Measurements from ENCODE around the gene IAH1.

The IAH1 gene

GRCh38 chr2:9527995-9528787 lies 53.8 kb downstream of the IAH1 start:
- Histone ChIP-seq H3K9me2 (replicated peaks; ENCODE audit: insufficient read depth, low read length) (no peaks in the 10 kb centered on the region), H3K9ac (ENCODE audit: low read length) (no peak overlapping the region), H2AFZ (ENCODE audit: low read depth, low read length, severe bottlenecking) (no peak overlapping the region), H3K36me3 (ENCODE audit: low read length) (peaks cover 62% of the 10 kb centered on the region), H3K79me2 (ENCODE audit: insufficient read depth, low read length) (peaks cover 16% of the 10 kb centered on the region; the same call in 1 of the 2 replicates), H3K27me3 (ENCODE audit: low read length) (no peaks in the 10 kb centered on the region), H3K27ac (ENCODE audit: low read depth, low read length) (no peak overlapping the region), H4K20me1 (ENCODE audit: low read depth, low read length) (no peaks in the 10 kb centered on the region), H3K4me3 (ENCODE audit: insufficient read depth, low read length, poor library complexity, severe bottlenecking) (no peak overlapping the region), H3F3A (ENCODE audit: insufficient read depth) (peaks cover 10% of the 10 kb centered on the region; the same call in 1 of the 2 replicates), H3K4me2 (ENCODE audit: low read depth, low read length, poor library complexity, severe bottlenecking) (no peak overlapping the region), H3K9me3 (ENCODE audit: insufficient read depth, low read length) (no peaks in the 10 kb centered on the region)
- TF ChIP-seq EZH2phosphoT487 (conservative IDR thresholded peaks at IDR 0.05; ENCODE audit: low read length) = no peak
- no peak for TF ChIP-seq CTCF (IDR thresholded peaks at IDR 0.05; ENCODE audit: insufficient read depth, low read length, poor library complexity, severe bottlenecking)

DNA sequence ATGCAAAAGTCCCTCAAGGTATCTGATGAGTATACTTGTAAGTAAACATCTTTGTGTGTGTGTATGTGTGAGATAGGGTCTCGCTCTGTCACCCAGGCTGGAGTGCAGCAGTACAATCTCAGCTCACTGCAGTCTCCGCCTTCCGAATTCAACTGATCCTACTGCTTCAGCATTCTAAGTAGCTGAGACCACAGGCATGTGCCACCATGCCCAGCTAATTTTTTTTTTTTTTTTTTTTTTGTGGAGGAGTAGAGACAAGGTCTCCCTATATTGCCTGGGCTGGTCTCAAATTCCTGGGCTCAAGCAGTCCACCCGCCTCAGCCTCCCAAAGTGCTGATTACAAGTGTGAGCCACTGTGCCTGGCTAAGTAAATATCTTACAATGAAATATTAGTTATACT lies 58.1 kb downstream of the IAH1 start:
- Histone ChIP-seq H4K20me1 (ENCODE audit: low read depth, low read length) (no peaks in the 10 kb centered on the region), H3K9me3 (ENCODE audit: insufficient read depth, low read length) (no peaks in the 10 kb centered on the region), H3K79me2 (ENCODE audit: insufficient read depth, low read length) (peaks cover 40% of the 10 kb centered on the region; the same call in 1 of the 2 replicates), H3K4me2 (ENCODE audit: low read depth, low read length, poor library complexity, severe bottlenecking) (no peak overlapping the region), H3K4me3 (ENCODE audit: insufficient read depth, low read length, poor library complexity, severe bottlenecking) (no peak overlapping the region), H2AFZ (ENCODE audit: low read depth, low read length, severe bottlenecking) (no peak overlapping the region), H3F3A (ENCODE audit: insufficient read depth) (peaks cover 23% of the 10 kb centered on the region), H3K9me2 (replicated peaks; ENCODE audit: insufficient read depth, low read length) (no peaks in the 10 kb centered on the region), H3K9ac (ENCODE audit: low read length) (no peak overlapping the region), H3K27me3 (ENCODE audit: low read length) (no peaks in the 10 kb centered on the region), H3K27ac (ENCODE audit: low read depth, low read length) (no peak overlapping the region), H3K36me3 (ENCODE audit: low read length) (peaks cover 54% of the 10 kb centered on the region; the same call in 1 of the 2 replicates)
- TF ChIP-seq CTCF (IDR thresholded peaks at IDR 0.05; ENCODE audit: insufficient read depth, low read length, poor library complexity, severe bottlenecking) (no peak), EZH2phosphoT487 (conservative IDR thresholded peaks at IDR 0.05; ENCODE audit: low read length) (no peak)

GRCh38 chr2:9533663-9534062 lies 59.3 kb downstream of the IAH1 start:
- Histone ChIP-seq H3K4me3 (ENCODE audit: insufficient read depth, low read length, poor library complexity, severe bottlenecking) (no peak overlapping the region), H3K27ac (ENCODE audit: low read depth, low read length) (no peak overlapping the region), H3K36me3 (ENCODE audit: low read length) (peaks cover 44% of the 10 kb centered on the region; the same call in 1 of the 2 replicates), H3K9me2 (replicated peaks; ENCODE audit: insufficient read depth, low read length) (no peaks in the 10 kb centered on the region), H2AFZ (ENCODE audit: low read depth, low read length, severe bottlenecking) (no peak overlapping the region), H3F3A (ENCODE audit: insufficient read depth) (peaks cover 31% of the 10 kb centered on the region), H3K4me2 (ENCODE audit: low read depth, low read length, poor library complexity, severe bottlenecking) (no peak overlapping the region), H3K27me3 (ENCODE audit: low read length) (no peaks in the 10 kb centered on the region), H3K9me3 (ENCODE audit: insufficient read depth, low read length) (no peaks in the 10 kb centered on the region), H3K9ac (ENCODE audit: low read length) (no peak overlapping the region), H3K79me2 (ENCODE audit: insufficient read depth, low read length) (peaks cover 44% of the 10 kb centered on the region; the same call in 1 of the 2 replicates), H4K20me1 (ENCODE audit: low read depth, low read length) (no peaks in the 10 kb centered on the region)
- no peak for TF ChIP-seq CTCF (IDR thresholded peaks at IDR 0.05; ENCODE audit: insufficient read depth, low read length, poor library complexity, severe bottlenecking)
- TF ChIP-seq EZH2phosphoT487 (conservative IDR thresholded peaks at IDR 0.05; ENCODE audit: low read length) = no peak
